Measurements from ENCODE around the gene VSTM2B. TPM values are rescaled to one million over a fixed set of nuclear protein-coding genes. Genes with fewer than 3 reads are reported as not detected.

The VSTM2B gene
- total and polyA plus RNA-seq, 2 of the 13 experiments (the other 11 are each of a cell fraction or from before 2014, with no cell fraction given) = not detected

DNA sequence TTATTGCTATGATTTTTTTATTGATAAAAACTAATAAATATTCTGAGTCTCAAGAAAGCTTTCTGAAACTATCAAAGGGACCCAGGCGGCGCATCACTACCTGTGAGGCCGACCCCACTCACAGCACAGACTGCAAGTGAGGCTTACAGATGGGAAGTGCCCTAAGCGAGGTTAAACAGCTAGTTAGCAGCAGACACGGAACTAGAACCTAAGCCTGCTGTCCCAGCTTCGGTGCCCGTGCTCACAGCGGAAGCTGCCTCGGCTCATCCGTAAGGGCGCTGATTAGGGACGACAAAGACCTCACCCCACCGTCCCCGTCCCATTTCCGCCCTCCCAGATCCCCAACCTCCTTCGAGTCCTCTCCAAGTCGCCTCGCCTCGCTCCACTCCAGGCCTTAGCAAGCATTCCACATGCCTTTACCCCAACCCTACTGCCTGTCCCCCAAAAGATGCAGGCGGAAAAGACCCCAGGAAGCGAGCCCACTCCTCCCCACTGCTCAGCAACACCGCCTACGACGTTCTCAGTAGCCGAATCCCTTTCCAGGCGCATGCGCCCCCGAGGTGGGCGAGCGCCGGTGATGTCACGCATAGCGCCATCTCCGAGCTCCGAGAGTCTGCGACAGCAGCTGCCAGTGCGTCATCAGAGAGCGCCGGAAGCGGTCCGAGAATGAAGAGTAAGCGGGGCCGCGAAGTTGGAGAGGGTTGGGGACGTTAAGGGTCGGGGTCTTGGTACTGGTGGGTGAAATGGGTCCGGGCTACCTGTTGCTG lies 80.0 kb downstream of the VSTM2B start, which contains the start of gene POP4 (continued):
- TF ChIP-seq, protein P1, sequence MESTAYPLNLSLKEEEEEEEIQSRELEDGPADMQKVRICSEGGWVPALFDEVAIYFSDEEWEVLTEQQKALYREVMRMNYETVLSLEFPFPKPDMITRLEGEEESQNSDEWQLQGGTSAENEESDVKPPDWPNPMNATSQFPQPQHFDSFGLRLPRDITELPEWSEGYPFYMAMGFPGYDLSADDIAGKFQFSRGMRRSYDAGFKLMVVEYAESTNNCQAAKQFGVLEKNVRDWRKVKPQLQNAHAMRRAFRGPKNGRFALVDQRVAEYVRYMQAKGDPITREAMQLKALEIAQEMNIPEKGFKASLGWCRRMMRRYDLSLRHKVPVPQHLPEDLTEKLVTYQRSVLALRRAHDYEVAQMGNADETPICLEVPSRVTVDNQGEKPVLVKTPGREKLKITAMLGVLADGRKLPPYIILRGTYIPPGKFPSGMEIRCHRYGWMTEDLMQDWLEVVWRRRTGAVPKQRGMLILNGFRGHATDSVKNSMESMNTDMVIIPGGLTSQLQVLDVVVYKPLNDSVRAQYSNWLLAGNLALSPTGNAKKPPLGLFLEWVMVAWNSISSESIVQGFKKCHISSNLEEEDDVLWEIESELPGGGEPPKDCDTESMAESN (CRISPR knock-in tag; conservative IDR thresholded peaks at IDR 0.05) = no peak; the same call in 1 of the 2 replicates
- TF ChIP-seq SIX1 (CRISPR knock-in tag; IDR thresholded peaks at IDR 0.05; ENCODE audit: borderline replicate concordance) (no peak), HDAC6 (IDR thresholded peaks at IDR 0.05; ENCODE audit: low read depth, low read length) (no peak), JUN (CRISPR knock-in tag; IDR thresholded peaks at IDR 0.05) (peak; percentile 70), CCDC6 (CRISPR knock-in tag; IDR thresholded peaks at IDR 0.05) (no peak), ZNF333 (CRISPR knock-in tag; IDR thresholded peaks at IDR 0.05; ENCODE audit: borderline replicate concordance) (0 out of 2 replicates have a peak, but pooled peaks have one; percentile 66), KAT2B (IDR thresholded peaks at IDR 0.05; ENCODE audit: borderline replicate concordance, low read depth, low read length) (no peak), ZNF225 (CRISPR knock-in tag; IDR thresholded peaks at IDR 0.05) (peak; percentile 36; the same call in 1 of the 2 replicates), RXRA (CRISPR knock-in tag; IDR thresholded peaks at IDR 0.05) (peak; percentile 33; the same call in 1 of the 2 replicates), HIVEP1 (CRISPR knock-in tag; IDR thresholded peaks at IDR 0.05) (peak; percentile 27; the same call in 1 of the 2 replicates), TAF1 (CRISPR knock-in tag; IDR thresholded peaks at IDR 0.05) (peak; percentile 85), HNRNPUL1 (IDR thresholded peaks at IDR 0.05; ENCODE audit: low read depth, low read length) (no peak), RBM22 (optimal IDR thresholded peaks at IDR 0.05; ENCODE audit: low read length) (no peak), HOXA7 (CRISPR knock-in tag; IDR thresholded peaks at IDR 0.05) (no peak), CHD2 (IDR thresholded peaks at IDR 0.05; ENCODE audit: low read depth, low read length) (0 out of 2 replicates have a peak, but pooled peaks have one; percentile 44), TCF7L2 (IDR thresholded peaks at IDR 0.05; ENCODE audit: low read depth, low read length) (no peak), ARNTL (CRISPR knock-in tag; IDR thresholded peaks at IDR 0.05) (0 out of 2 replicates have a peak, but pooled peaks have one; percentile 38)
- TF ChIP-seq, protein P2, sequence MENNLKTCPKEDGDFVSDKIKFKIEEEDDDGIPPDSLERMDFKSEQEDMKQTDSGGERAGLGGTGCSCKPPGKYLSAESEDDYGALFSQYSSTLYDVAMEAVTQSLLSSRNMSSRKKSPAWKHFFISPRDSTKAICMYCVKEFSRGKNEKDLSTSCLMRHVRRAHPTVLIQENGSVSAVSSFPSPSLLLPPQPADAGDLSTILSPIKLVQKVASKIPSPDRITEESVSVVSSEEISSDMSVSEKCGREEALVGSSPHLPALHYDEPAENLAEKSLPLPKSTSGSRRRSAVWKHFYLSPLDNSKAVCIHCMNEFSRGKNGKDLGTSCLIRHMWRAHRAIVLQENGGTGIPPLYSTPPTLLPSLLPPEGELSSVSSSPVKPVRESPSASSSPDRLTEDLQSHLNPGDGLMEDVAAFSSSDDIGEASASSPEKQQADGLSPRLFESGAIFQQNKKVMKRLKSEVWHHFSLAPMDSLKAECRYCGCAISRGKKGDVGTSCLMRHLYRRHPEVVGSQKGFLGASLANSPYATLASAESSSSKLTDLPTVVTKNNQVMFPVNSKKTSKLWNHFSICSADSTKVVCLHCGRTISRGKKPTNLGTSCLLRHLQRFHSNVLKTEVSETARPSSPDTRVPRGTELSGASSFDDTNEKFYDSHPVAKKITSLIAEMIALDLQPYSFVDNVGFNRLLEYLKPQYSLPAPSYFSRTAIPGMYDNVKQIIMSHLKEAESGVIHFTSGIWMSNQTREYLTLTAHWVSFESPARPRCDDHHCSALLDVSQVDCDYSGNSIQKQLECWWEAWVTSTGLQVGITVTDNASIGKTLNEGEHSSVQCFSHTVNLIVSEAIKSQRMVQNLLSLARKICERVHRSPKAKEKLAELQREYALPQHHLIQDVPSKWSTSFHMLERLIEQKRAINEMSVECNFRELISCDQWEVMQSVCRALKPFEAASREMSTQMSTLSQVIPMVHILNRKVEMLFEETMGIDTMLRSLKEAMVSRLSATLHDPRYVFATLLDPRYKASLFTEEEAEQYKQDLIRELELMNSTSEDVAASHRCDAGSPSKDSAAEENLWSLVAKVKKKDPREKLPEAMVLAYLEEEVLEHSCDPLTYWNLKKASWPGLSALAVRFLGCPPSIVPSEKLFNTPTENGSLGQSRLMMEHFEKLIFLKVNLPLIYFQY (CRISPR knock-in tag; IDR thresholded peaks at IDR 0.05; ENCODE audit: borderline replicate concordance) = no peak
- TF ChIP-seq, protein P3, sequence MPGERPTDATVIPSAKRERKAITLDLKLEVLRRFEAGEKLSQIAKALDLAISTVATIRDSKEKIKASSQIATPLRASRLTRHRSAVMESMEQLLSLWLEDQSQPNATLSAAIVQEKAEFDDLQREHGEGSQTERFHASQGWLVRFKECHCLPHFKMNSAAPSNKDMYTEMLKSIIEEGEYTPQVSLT (CRISPR knock-in tag; IDR thresholded peaks at IDR 0.05; ENCODE audit: borderline replicate concordance, low read depth) = no peak
- TF ChIP-seq, protein P4, sequence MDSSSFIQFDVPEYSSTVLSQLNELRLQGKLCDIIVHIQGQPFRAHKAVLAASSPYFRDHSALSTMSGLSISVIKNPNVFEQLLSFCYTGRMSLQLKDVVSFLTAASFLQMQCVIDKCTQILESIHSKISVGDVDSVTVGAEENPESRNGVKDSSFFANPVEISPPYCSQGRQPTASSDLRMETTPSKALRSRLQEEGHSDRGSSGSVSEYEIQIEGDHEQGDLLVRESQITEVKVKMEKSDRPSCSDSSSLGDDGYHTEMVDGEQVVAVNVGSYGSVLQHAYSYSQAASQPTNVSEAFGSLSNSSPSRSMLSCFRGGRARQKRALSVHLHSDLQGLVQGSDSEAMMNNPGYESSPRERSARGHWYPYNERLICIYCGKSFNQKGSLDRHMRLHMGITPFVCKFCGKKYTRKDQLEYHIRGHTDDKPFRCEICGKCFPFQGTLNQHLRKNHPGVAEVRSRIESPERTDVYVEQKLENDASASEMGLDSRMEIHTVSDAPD (CRISPR knock-in tag; IDR thresholded peaks at IDR 0.05) = no peak
